Neuronal stem cell (in vitro differentiated cells): ENCODE measurements around the gene LIN7A.
"Not testable (repeated sequence)": the region's sequence is repeated elsewhere in the genome, so short reads cannot be mapped to it uniquely, and the experiment has no call there.

Source experiments
- DNase-seq: peaks from one replicate; pipeline ENCODE4 v3.0.0-alpha.2; 2013; ENCODE audit warnings: low spot score
- H2AFZ ChIP-seq: one replicate; pipeline ENCODE4 v1.6.1; 2013; ENCODE audit warnings: mild to moderate bottlenecking, low read length, inconsistent platforms
- H2AK5ac ChIP-seq: 2 replicates; pipeline ENCODE4 v1.6.1; 2013; ENCODE audit warnings: low read depth, mild to moderate bottlenecking, inconsistent platforms, low read length, moderate library complexity, mixed read lengths
- H2BK120ac ChIP-seq: 2 replicates; pipeline ENCODE4 v1.6.1; 2013; ENCODE audit warnings: low read depth, mild to moderate bottlenecking, inconsistent platforms, low read length, moderate library complexity, mixed read lengths
- H2BK12ac ChIP-seq: one replicate; pipeline ENCODE4 v1.6.1; 2013; ENCODE audit warnings: low read length, inconsistent platforms
- H2BK15ac ChIP-seq: 2 replicates; pipeline ENCODE4 v1.6.1; 2013; ENCODE audit warnings: mild to moderate bottlenecking, low read length, inconsistent platforms, mixed read lengths
- H2BK5ac ChIP-seq: one replicate; pipeline ENCODE4 v1.6.1; 2013; ENCODE audit warnings: inconsistent platforms, mild to moderate bottlenecking, low read length, moderate library complexity
- H3K14ac ChIP-seq: one replicate; pipeline ENCODE4 v1.6.1; 2013; ENCODE audit warnings: low read length, inconsistent platforms
- H3K18ac ChIP-seq: 2 replicates; pipeline ENCODE4 v1.6.1; 2013; ENCODE audit warnings: low read length, inconsistent platforms
- H3K23ac ChIP-seq: 2 replicates; pipeline ENCODE4 v1.6.1; 2013; ENCODE audit warnings: low read depth, mild to moderate bottlenecking, mixed read lengths, low read length, inconsistent platforms; ENCODE audit not compliant: poor library complexity
- H3K27ac ChIP-seq: replicated peaks from 3 replicates; pipeline ENCODE4 v1.5.1; 2013; ENCODE audit warnings: low read length, inconsistent platforms
- H3K27me3 ChIP-seq, 3 experiments: 2 replicates each; pipeline ENCODE4 v1.6.1; 2013; ENCODE audit warnings: low read length in 3 of 3, mild to moderate bottlenecking in 2 of 3, inconsistent platforms in 1 of 3, low read depth in 1 of 3, mixed read lengths in 1 of 3, moderate library complexity in 1 of 3; ENCODE audit not compliant: control insufficient read depth in 3 of 3, insufficient read depth in 3 of 3
- H3K36me3 ChIP-seq, 2 donors: replicated peaks in 1 of 2; 2 replicates each; pipeline ENCODE4 v1.6.1; 2013; ENCODE audit warnings: low read length in 2 of 2; ENCODE audit not compliant: control insufficient read depth in 2 of 2, insufficient read depth in 2 of 2
- H3K4ac ChIP-seq: 2 replicates; pipeline ENCODE4 v1.6.1; 2013; ENCODE audit warnings: inconsistent platforms, mild to moderate bottlenecking, low read length, moderate library complexity
- H3K4me1 ChIP-seq, 2 donors: 1 replicate in 1 of 2; 2 replicates in 1 of 2; pipeline ENCODE4 v1.6.1; 2013; ENCODE audit warnings: low read length in 2 of 2, low read depth in 1 of 2; ENCODE audit not compliant: control insufficient read depth in 2 of 2, insufficient read depth in 1 of 2
- H3K4me2 ChIP-seq: one replicate; pipeline ENCODE4 v1.6.1; 2013; ENCODE audit warnings: mild to moderate bottlenecking, low read length, inconsistent platforms; ENCODE audit not compliant: insufficient read depth, poor library complexity, severe bottlenecking
- H3K4me3 ChIP-seq, 2 donors: 2 replicates each; pipeline ENCODE4 v1.5.1; 2013; ENCODE audit warnings: low read length in 2 of 2, mild to moderate bottlenecking in 2 of 2, inconsistent platforms in 1 of 2, moderate library complexity in 1 of 2
- H3K79me1 ChIP-seq: one replicate; pipeline ENCODE4 v1.6.1; 2013; ENCODE audit warnings: low read depth, mild to moderate bottlenecking, inconsistent platforms, low read length, moderate library complexity
- H3K9ac ChIP-seq: one replicate; pipeline ENCODE4 v1.6.1; 2013; ENCODE audit warnings: mild to moderate bottlenecking, low read depth, low read length, inconsistent platforms; ENCODE audit not compliant: poor library complexity
- H3K9me3 ChIP-seq, 2 donors: replicated peaks in 1 of 2; 2 replicates each; pipeline versions ENCODE3 to v1.6.1; 2013; ENCODE audit warnings: low read length in 2 of 2, mild to moderate bottlenecking in 2 of 2, inconsistent platforms in 1 of 2, low read depth in 1 of 2, mixed read lengths in 1 of 2, moderate library complexity in 1 of 2; ENCODE audit not compliant: control insufficient read depth in 2 of 2, insufficient read depth in 1 of 2
- H4K8ac ChIP-seq: one replicate; pipeline ENCODE4 v1.6.1; 2013; ENCODE audit warnings: low read depth, mild to moderate bottlenecking, inconsistent platforms, low read length, moderate library complexity
- H4K91ac ChIP-seq: one replicate; pipeline ENCODE4 v1.6.1; 2013; ENCODE audit warnings: low read length, low read depth, mild to moderate bottlenecking, inconsistent platforms; ENCODE audit not compliant: poor library complexity
- WGBS, 2 donors: extraction: QIAGEN DNeasy Blood & Tissue Kit; methylation state at CpG; one replicate each; pipeline ENCODE4 v1.1.7; 2013; ENCODE audit warnings: missing lambda C conversion rate in 2 of 2, mixed read lengths in 1 of 2; ENCODE audit not compliant: insufficient read length in 2 of 2, insufficient replicate concordance in 1 of 2; ENCODE audit errors: extremely low coverage in 2 of 2; 5-methylcytosine and 5-hydroxymethylcytosine counted together

The LIN7A gene

GRCh38 chr12:80792861-80793260 lies 144.9 kb downstream of the LIN7A start:
- no peak overlapping the region for H3K4me2 ChIP-seq
- no peak overlapping the region for H3K23ac ChIP-seq
- no peak overlapping the region for H3K27ac ChIP-seq
- H2AFZ ChIP-seq, result no peak overlapping the region
- H2BK5ac ChIP-seq, result no peak overlapping the region
- no peak overlapping the region for H2BK120ac ChIP-seq
- H2AK5ac ChIP-seq, result no peak overlapping the region
- no peaks in the 10 kb centered on the region for H3K27me3 ChIP-seq
- no peak overlapping the region for H4K91ac ChIP-seq
- no peaks in the 10 kb centered on the region for H3K36me3 ChIP-seq
- H3K4me3 ChIP-seq, result no peak overlapping the region
- peaks cover 4% of the 10 kb centered on the region in 2 donors for H3K4me1 ChIP-seq
- no peak for DNase-seq
- H2BK12ac ChIP-seq, result no peak overlapping the region
- H3K9ac ChIP-seq, result no peak overlapping the region
- no peak overlapping the region for H4K8ac ChIP-seq
- no peak overlapping the region for H3K14ac ChIP-seq
- H2BK15ac ChIP-seq, result no peak overlapping the region
- H3K4ac ChIP-seq, result no peak overlapping the region
- H3K18ac ChIP-seq, result no peak overlapping the region
- no peaks in the 10 kb centered on the region for H3K9me3 ChIP-seq
- H3K79me1 ChIP-seq, result no peaks in the 10 kb centered on the region

GRCh38 chr12:80791863-80792262 lies 145.9 kb downstream of the LIN7A start:
- Histone ChIP-seq H3K27ac (no peak overlapping the region), H3K23ac (no peak overlapping the region), H3K14ac (no peak overlapping the region), H4K8ac (no peak overlapping the region), H3K4me1 (peaks cover 4% of the 10 kb centered on the region in 2 donors), H2AFZ (no peak overlapping the region), H3K27me3 (no peaks in the 10 kb centered on the region), H2BK5ac (no peak overlapping the region), H2AK5ac (no peak overlapping the region), H3K36me3 (no peaks in the 10 kb centered on the region), H2BK12ac (no peak overlapping the region), H2BK120ac (no peak overlapping the region), H3K4ac (no peak overlapping the region), H3K9ac (no peak overlapping the region), H3K9me3 (no peaks in the 10 kb centered on the region), H4K91ac (no peak overlapping the region), H3K79me1 (no peaks in the 10 kb centered on the region), H2BK15ac (no peak overlapping the region), H3K4me3 (no peak overlapping the region), H3K18ac (no peak overlapping the region), H3K4me2 (no peak overlapping the region)
- DNase-seq, result no peak

GRCh38 chr12:80788407-80788806 lies 149.3 kb downstream of the LIN7A start:
- not testable (repeated sequence) for H2BK15ac ChIP-seq, H2BK5ac ChIP-seq, H3K4ac ChIP-seq, H3K9ac ChIP-seq, H3K4me2 ChIP-seq, H3K4me1 ChIP-seq, H2AFZ ChIP-seq, H3K4me3 ChIP-seq, H3K36me3 ChIP-seq, H2BK12ac ChIP-seq, H3K9me3 ChIP-seq, H3K79me1 ChIP-seq, H2BK120ac ChIP-seq, H4K91ac ChIP-seq, H2AK5ac ChIP-seq, H3K14ac ChIP-seq, H3K23ac ChIP-seq, H3K18ac ChIP-seq, H4K8ac ChIP-seq, H3K27me3 ChIP-seq, DNase-seq, H3K27ac ChIP-seq
- 100% methylated on average over 2 of the region's 10 CpGs; no CpG with 5 or more reads in 1 of the 2 donors for WGBS, 2 donors

- not testable (repeated sequence) for H4K91ac ChIP-seq, H3K36me3 ChIP-seq, H3K9ac ChIP-seq, H3K27ac ChIP-seq, H3K4me2 ChIP-seq, H3K23ac ChIP-seq, H3K27me3 ChIP-seq, H3K4ac ChIP-seq, H3K9me3 ChIP-seq, H2BK12ac ChIP-seq, H3K18ac ChIP-seq, H2BK15ac ChIP-seq, H3K4me3 ChIP-seq, H3K4me1 ChIP-seq, H2AK5ac ChIP-seq, H2BK5ac ChIP-seq, H3K79me1 ChIP-seq, H2AFZ ChIP-seq, DNase-seq, H4K8ac ChIP-seq, H3K14ac ChIP-seq, H2BK120ac ChIP-seq
- no CpG with 5 or more reads among the region's 5 CpGs for WGBS, 2 donors
Observed at GRCh38 chr12:80782963-80783470, 154.7 kb downstream of the LIN7A start.
